Endodermal cell (in vitro differentiated cells): ENCODE measurements around the gene CDH4. TPM values are rescaled to one million over a fixed set of nuclear protein-coding genes. Genes with fewer than 3 reads are reported as not detected.

Source experiments
- DNase-seq: peaks from one replicate; pipeline ENCODE4 v3.0.0-alpha.2; 2017
- H3K27ac ChIP-seq: 2 replicates; pipeline ENCODE4 v1.5.1; 2013; ENCODE audit warnings: mild to moderate bottlenecking, low read depth, low read length, moderate library complexity
- H3K27me3 ChIP-seq: 2 replicates; pipeline ENCODE4 v1.6.1; 2013; ENCODE audit warnings: mild to moderate bottlenecking, low read length, moderate library complexity; ENCODE audit not compliant: insufficient read depth, control insufficient read depth, poor library complexity, severe bottlenecking
- H3K36me3 ChIP-seq: 2 replicates; pipeline ENCODE4 v1.7.0; 2013; ENCODE audit warnings: mild to moderate bottlenecking, low read length, moderate library complexity; ENCODE audit not compliant: control insufficient read depth, insufficient read depth
- H3K4me1 ChIP-seq: one replicate; pipeline ENCODE4 v1.7.0; 2013; ENCODE audit warnings: low read length; ENCODE audit not compliant: control insufficient read depth, insufficient read depth
- H3K4me3 ChIP-seq: 2 replicates; pipeline ENCODE4 v1.5.1; 2013; ENCODE audit warnings: mild to moderate bottlenecking, low read length, moderate library complexity
- H3K9ac ChIP-seq: 2 replicates; pipeline ENCODE4 v1.6.1; 2013; ENCODE audit warnings: mild to moderate bottlenecking, low read length, moderate library complexity; ENCODE audit not compliant: poor library complexity, severe bottlenecking; ENCODE audit errors: extremely low read depth
- H3K9me3 ChIP-seq: 2 replicates; pipeline ENCODE4 v1.6.1; 2013; ENCODE audit warnings: mild to moderate bottlenecking, low read length, moderate library complexity; ENCODE audit not compliant: control insufficient read depth
- H3K27ac Mint-ChIP-seq: 2 replicates; pipeline ENCODE4 v1.8.0; 2020; ENCODE audit warnings: mixed read lengths
- H3K27me3 Mint-ChIP-seq: 2 replicates; pipeline ENCODE4 v1.8.0; 2021; ENCODE audit warnings: mild to moderate bottlenecking, mixed read lengths; ENCODE audit not compliant: insufficient read depth
- H3K36me3 Mint-ChIP-seq: 2 replicates; pipeline ENCODE4 v1.8.0; 2020; ENCODE audit warnings: low read depth, mixed read lengths
- H3K4me1 Mint-ChIP-seq: 2 replicates; pipeline ENCODE4 v1.8.0; 2020; ENCODE audit warnings: mixed read lengths
- H3K4me3 Mint-ChIP-seq: 2 replicates; pipeline ENCODE4 v1.8.0; 2020; ENCODE audit warnings: mild to moderate bottlenecking, moderate library complexity, mixed read lengths
- H3K9me3 Mint-ChIP-seq: 2 replicates; pipeline ENCODE4 v1.8.0; 2020; ENCODE audit warnings: mild to moderate bottlenecking, mixed read lengths
- CTCF ChIP-seq: fragments of 200-600 bp; sonication (generic); conservative IDR thresholded peaks from 2 replicates; pipeline ENCODE4 v1.5.0; 2021; ENCODE audit warnings: antibody characterized with exemption, mild to moderate bottlenecking
- WGBS, 2 experiments: methylation state at CpG; one replicate each; pipeline versions ENCODE4 v1.1.5 to v1.1.7; 2013; ENCODE audit warnings: missing lambda C conversion rate in 2 of 2, mixed read lengths in 1 of 2; ENCODE audit not compliant: insufficient coverage in 1 of 2, insufficient read length in 1 of 2; 5-methylcytosine and 5-hydroxymethylcytosine counted together
- total RNA-seq, 2 donors: library from RNA; stranded (reverse); fragmentation: NEBNext Ultra II Directional in 1 of 2; extraction: Animal tissue kit (Norgen Biotek cat#: 25700) in 1 of 2; gene quantifications; 2 replicates in 1 of 2; 3 replicates in 1 of 2; pipeline ENCODE4 v1.2.1, GENCODE V29; 2021

Gene CDH4
- total RNA-seq, 2 donors from 2014 or later = 1.8 to 5.8 TPM

GRCh38 chr20:61861858-61862257, 609.8 kb downstream of the CDH4 start:
- H3K9me3 ChIP-seq = peaks cover 8% of the 10 kb centered on the region
- peaks cover 12% of the 10 kb centered on the region for H3K27me3 Mint-ChIP-seq
- H3K27ac ChIP-seq = no peak overlapping the region
- H3K36me3 Mint-ChIP-seq = peaks cover 4% of the 10 kb centered on the region
- H3K9me3 Mint-ChIP-seq = peaks cover 12% of the 10 kb centered on the region
- H3K4me3 Mint-ChIP-seq = no peak overlapping the region
- H3K9ac ChIP-seq = no peak overlapping the region
- DNase-seq = no peak
- no peaks in the 10 kb centered on the region for H3K4me1 ChIP-seq
- H3K27me3 ChIP-seq = no peaks in the 10 kb centered on the region
- no peak for TF ChIP-seq CTCF
- H3K4me1 Mint-ChIP-seq = no peaks in the 10 kb centered on the region
- 94% methylated on average over 14 to 15 of the region's 15 CpGs for WGBS, 2 experiments
- no peak overlapping the region for H3K4me3 ChIP-seq
- H3K36me3 ChIP-seq = no peaks in the 10 kb centered on the region
- no peak overlapping the region for H3K27ac Mint-ChIP-seq

- Histone ChIP-seq H3K9me3 (peaks cover 8% of the 10 kb centered on the region), H3K4me1 (no peaks in the 10 kb centered on the region), H3K27ac (no peak overlapping the region), H3K27me3 (no peaks in the 10 kb centered on the region), H3K9ac (no peak overlapping the region), H3K4me3 (no peak overlapping the region), H3K36me3 (no peaks in the 10 kb centered on the region)
- no peak for DNase-seq
- TF ChIP-seq CTCF = no peak
- H3K4me3 Mint-ChIP-seq = no peak overlapping the region
- peaks cover 12% of the 10 kb centered on the region for H3K9me3 Mint-ChIP-seq
- H3K27me3 Mint-ChIP-seq = peaks cover 16% of the 10 kb centered on the region
- H3K36me3 Mint-ChIP-seq = peaks cover 4% of the 10 kb centered on the region
- 86 to 92% methylated on average over 11 to 13 of the region's 13 CpGs for WGBS, 2 experiments
- H3K4me1 Mint-ChIP-seq = no peaks in the 10 kb centered on the region
- H3K27ac Mint-ChIP-seq = no peak overlapping the region
These were observed 610.8 kb downstream of the CDH4 start for GRCh38 chr20:61862881-61863280.

- Histone ChIP-seq H3K27me3 (no peaks in the 10 kb centered on the region), H3K4me3 (no peak overlapping the region), H3K9me3 (peaks cover 8% of the 10 kb centered on the region), H3K4me1 (no peaks in the 10 kb centered on the region), H3K36me3 (no peaks in the 10 kb centered on the region), H3K27ac (no peak overlapping the region), H3K9ac (no peak overlapping the region)
- peaks cover 4% of the 10 kb centered on the region for H3K36me3 Mint-ChIP-seq
- no peaks in the 10 kb centered on the region for H3K4me1 Mint-ChIP-seq
- H3K9me3 Mint-ChIP-seq = peaks cover 12% of the 10 kb centered on the region
- no peak for TF ChIP-seq CTCF
- H3K4me3 Mint-ChIP-seq = no peak overlapping the region
- H3K27ac Mint-ChIP-seq = no peak overlapping the region
- WGBS, 2 experiments = 86 to 89% methylated on average over 3 to 12 of the region's 12 CpGs
- peaks cover 16% of the 10 kb centered on the region for H3K27me3 Mint-ChIP-seq
- DNase-seq = no peak
These were observed 612.4 kb downstream of the CDH4 start for GRCh38 chr20:61864481-61864880.
